CD8-positive, alpha-beta memory T cell (primary cell): ENCODE results near the gene SLC25A3. TPM values are rescaled to one million over a fixed set of nuclear protein-coding genes. Genes with fewer than 3 reads are reported as not detected.

Experiments used
- CTCF ChIA-PET: fragments of 350-600 bp; sonication (Branson Sonifier 250); formaldehyde crosslinking; loops from one replicate; lab custom pipeline; 2021; ENCODE audit warnings: antibody characterized with exemption; lab: Charles Lee
- POLR2A ChIA-PET: fragments of 350-600 bp; sonication (Branson Sonifier 250); formaldehyde crosslinking; loops from one replicate; lab custom pipeline; 2021; ENCODE audit warnings: antibody characterized with exemption; lab: Charles Lee
- DNase-seq, 5 donors: peaks; one replicate each; pipeline versions ENCODE4 v3.0.0 to v3.0.0-alpha.2; 2020 to 2022; ENCODE audit warnings: mixed read lengths in 1 of 5
- H3K27ac ChIP-seq: one replicate; pipeline ENCODE4 v1.7.0; 2013; ENCODE audit warnings: low read depth, mild to moderate bottlenecking, low read length, moderate library complexity
- H3K27me3 ChIP-seq: 2 replicates; pipeline ENCODE4 v1.7.0; 2013; ENCODE audit warnings: low read length, mild to moderate bottlenecking; ENCODE audit not compliant: insufficient read depth, poor library complexity, severe bottlenecking
- H3K36me3 ChIP-seq: 2 replicates; pipeline ENCODE4 v1.7.0; 2013; ENCODE audit warnings: mild to moderate bottlenecking, low read length, moderate library complexity; ENCODE audit not compliant: insufficient read depth
- H3K4me1 ChIP-seq: 2 replicates; pipeline ENCODE4 v1.7.0; 2013; ENCODE audit warnings: mild to moderate bottlenecking, low read length, moderate library complexity; ENCODE audit not compliant: insufficient read depth
- H3K4me3 ChIP-seq: 2 replicates; pipeline ENCODE4 v1.7.0; 2013; ENCODE audit warnings: mild to moderate bottlenecking, low read length
- H3K9me3 ChIP-seq: 2 replicates; pipeline ENCODE4 v1.7.0; 2013; ENCODE audit warnings: mild to moderate bottlenecking, low read length
- H3K27ac Mint-ChIP-seq, 8 donors: one replicate each; pipeline ENCODE4 v1.8.0; 2020 to 2021; ENCODE audit warnings: mixed read lengths in 8 of 8, mild to moderate bottlenecking in 6 of 8, inconsistent platforms in 3 of 8, moderate library complexity in 3 of 8
- H3K27me3 Mint-ChIP-seq, 2 donors: one replicate each; pipeline ENCODE4 v1.8.0; 2020 to 2021; ENCODE audit warnings: mixed read lengths in 2 of 2, mild to moderate bottlenecking in 1 of 2, moderate library complexity in 1 of 2
- H3K36me3 Mint-ChIP-seq, 3 donors: one replicate each; pipeline ENCODE4 v1.8.0; 2020 to 2021; ENCODE audit warnings: mixed read lengths in 3 of 3, inconsistent platforms in 1 of 3, mild to moderate bottlenecking in 1 of 3
- H3K4me1 Mint-ChIP-seq, 3 donors: one replicate each; pipeline ENCODE4 v1.8.0; 2020 to 2021; ENCODE audit warnings: mixed read lengths in 3 of 3, inconsistent platforms in 1 of 3, mild to moderate bottlenecking in 1 of 3
- H3K4me3 Mint-ChIP-seq, 7 donors: one replicate each; pipeline ENCODE4 v1.8.0; 2020 to 2021; ENCODE audit warnings: mixed read lengths in 7 of 7, mild to moderate bottlenecking in 6 of 7, moderate library complexity in 4 of 7, inconsistent platforms in 2 of 7
- H3K9me3 Mint-ChIP-seq, 5 donors: one replicate each; pipeline ENCODE4 v1.8.0; 2020 to 2022; ENCODE audit warnings: mixed read lengths in 5 of 5, mild to moderate bottlenecking in 3 of 5, moderate library complexity in 2 of 5, inconsistent platforms in 1 of 5
- polyA plus RNA-seq: library from polyadenylated mRNA; unstranded; fragments of 300-500 nt; fragmentation: Illumina TruSeq; gene quantifications from one replicate; pipeline ENCODE4 v1.2.3, GENCODE V29; 2021
- total RNA-seq, 2 experiments: library from RNA; stranded (reverse); gene quantifications; one replicate each; pipeline ENCODE4 v1.2.3, GENCODE V29; 2021

SLC25A3 gene
- total and polyA plus RNA-seq, 3 experiments from 2014 or later: 310 to 674 (median 668) TPM

DNA sequence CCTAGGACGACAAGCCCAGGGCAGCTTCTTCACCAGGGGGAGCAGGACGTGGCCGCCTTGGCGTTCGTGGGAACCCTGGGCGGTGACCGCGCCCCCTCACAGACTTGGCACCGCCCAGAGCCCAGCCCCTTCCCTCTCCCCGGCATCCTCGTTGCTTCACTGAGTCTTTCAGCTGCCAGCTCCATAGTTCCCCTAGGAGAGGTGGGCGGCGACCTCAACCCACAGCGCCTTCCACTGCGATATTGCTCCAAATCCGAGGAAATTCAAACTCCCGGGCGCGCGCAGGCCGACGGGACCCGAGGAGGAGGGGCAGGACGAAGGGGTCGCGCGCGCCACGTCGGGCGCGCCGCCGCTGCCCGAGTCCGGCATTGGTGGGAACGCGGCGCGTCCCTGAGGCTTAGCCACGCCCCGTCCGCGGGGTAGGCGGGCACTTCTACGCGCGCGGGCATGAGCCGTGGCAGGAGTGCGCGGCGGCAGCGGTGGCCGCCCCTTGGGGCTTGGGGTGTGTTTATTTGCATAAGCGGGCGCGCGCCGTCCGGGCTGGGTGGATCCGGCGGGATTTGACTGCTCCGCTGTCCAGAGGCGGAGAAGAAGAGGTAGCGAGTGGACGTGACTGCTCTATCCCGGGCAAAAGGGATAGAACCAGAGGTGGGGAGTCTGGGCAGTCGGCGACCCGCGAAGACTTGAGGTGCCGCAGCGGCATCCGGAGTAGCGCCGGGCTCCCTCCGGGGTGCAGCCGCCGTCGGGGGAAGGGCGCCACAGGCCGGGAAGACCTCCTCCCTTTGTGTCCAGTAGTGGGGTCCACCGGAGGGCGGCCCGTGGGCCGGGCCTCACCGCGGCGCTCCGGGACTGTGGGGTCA, 51.5 kb downstream of the SLC25A3 start, which contains the start of the genes APAF1 and IKBIP:
Gene APAF1 (plus strand): TSS at position 579 of the 860 bp plus-strand sequence. CDS start 3,070 bp downstream, outside the sequence.
Gene IKBIP (minus strand): TSS at position 77 of the 860 bp plus-strand sequence. CDS start 87 bp downstream, outside the sequence.
- Histone ChIP-seq H3K27me3 (no peaks in the 10 kb centered on the region), H3K4me1 (peaks cover 16% of the 10 kb centered on the region), H3K27ac (peak within 1 kb of the TSS; percentile 91), H3K36me3 (peaks cover 4% of the 10 kb centered on the region), H3K9me3 (no peaks in the 10 kb centered on the region), H3K4me3 (peak within 1 kb of the TSS; percentile 97)
- peak; percentile 95 to 97 (median 96) for DNase-seq
- Mint-ChIP-seq H3K9me3 (no peaks in the 10 kb centered on the region), H3K27me3 (no peaks in the 10 kb centered on the region), H3K27ac (peak within 1 kb of the TSS; percentile 90 to 99 (median 95)), H3K4me1 (peaks cover 37 to 72% (median 58%) of the 10 kb centered on the region in 3 donors), H3K36me3 (peaks cover 0 to 37% (median 5%) of the 10 kb centered on the region in 3 donors), H3K4me3 (peak within 1 kb of the TSS; percentile 97 to 100 (median 98))
- ChIA-PET CTCF (interaction anchor here (0.6 to 2.1 kb wide), 9 partner anchors 9 to 155 kb away, joined by 3 to 6 read pairs (median 4); partner anchors contain the start of genes SLC25A3 and TMPO), POLR2A (interaction anchor here (1.1 to 2.2 kb wide), 3 partner anchors 50 to 131 kb away, joined by 5 to 37 read pairs (median 6); partner anchors contain the start of genes SLC25A3 and TMPO)

DNA sequence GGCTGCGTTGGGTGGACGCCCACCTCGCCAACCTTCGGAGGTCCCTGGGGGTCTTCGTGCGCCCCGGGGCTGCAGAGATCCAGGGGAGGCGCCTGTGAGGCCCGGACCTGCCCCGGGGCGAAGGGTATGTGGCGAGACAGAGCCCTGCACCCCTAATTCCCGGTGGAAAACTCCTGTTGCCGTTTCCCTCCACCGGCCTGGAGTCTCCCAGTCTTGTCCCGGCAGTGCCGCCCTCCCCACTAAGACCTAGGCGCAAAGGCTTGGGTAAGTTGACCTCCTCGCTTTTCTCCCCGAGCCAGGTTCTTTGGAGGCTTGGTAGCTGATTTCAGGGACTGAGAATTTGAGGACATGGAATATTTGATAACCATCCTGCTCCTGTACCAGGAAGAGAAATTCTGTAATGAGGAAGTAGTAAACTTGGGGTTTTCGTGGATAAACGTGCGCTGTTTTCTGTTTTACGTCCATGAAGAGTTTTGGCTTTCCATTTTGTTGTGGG, 52.1 kb downstream of the SLC25A3 start:
- Mint-ChIP-seq H3K36me3 (peaks cover 0 to 41% (median 6%) of the 10 kb centered on the region in 3 donors), H3K4me3 (peak overlapping the region; percentile 96 to 100 (median 98)), H3K4me1 (peaks cover 38 to 70% (median 58%) of the 10 kb centered on the region in 3 donors), H3K27me3 (no peaks in the 10 kb centered on the region), H3K27ac (peak overlapping the region; percentile 86 to 99 (median 91)), H3K9me3 (no peaks in the 10 kb centered on the region)
- Histone ChIP-seq H3K36me3 (peaks cover 4% of the 10 kb centered on the region), H3K4me3 (peak overlapping the region; percentile 97), H3K9me3 (no peaks in the 10 kb centered on the region), H3K27me3 (no peaks in the 10 kb centered on the region), H3K27ac (peak overlapping the region; percentile 91), H3K4me1 (peaks cover 16% of the 10 kb centered on the region)
- CTCF ChIA-PET: interaction anchor here (1.2 to 1.7 kb wide), 2 partner anchors 27 to 79 kb away, joined by 3 to 6 read pairs; no protein-coding TSS in a partner anchor
- POLR2A ChIA-PET: interaction anchor here (1.3 kb wide), 1 partner anchor 130 kb away, joined by 5 read pairs; the partner anchor contains the start of gene TMPO
- no peak for DNase-seq

DNA sequence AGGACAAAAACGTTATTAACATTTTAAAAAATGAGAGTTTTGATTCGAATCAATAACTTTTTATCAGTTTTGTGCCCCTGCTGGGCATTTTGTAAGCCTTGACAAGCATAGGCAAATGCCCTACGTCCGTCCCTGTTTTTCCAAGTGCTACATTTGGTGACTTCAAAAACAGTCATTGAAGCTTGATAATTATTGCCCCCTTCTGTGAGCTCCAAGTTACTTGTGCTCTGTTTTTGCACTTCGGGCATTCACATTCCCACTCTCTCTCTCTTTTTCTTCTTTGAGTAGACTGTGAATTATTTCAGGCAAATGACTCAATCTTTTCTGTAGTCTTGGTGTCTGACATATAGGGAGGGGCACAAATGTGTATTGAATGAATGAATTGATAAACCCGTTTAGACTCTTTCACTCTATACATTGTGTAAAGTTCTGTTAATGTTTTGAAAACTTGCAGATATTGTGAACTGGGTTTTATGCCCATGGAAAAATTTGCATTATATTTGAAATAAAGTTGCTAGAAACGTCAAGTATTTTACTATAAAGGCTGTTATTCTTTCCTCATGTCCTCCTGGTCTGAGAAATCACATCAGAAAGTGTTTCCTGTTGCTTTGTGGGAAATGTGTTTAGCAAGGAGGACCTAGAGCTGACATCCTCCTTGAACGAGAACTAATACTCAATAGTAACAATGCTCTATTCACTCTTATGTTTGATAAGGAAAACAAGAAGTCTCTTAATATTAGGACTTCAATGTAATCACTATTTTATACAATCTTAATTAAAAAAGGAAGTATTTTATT, 53.0 kb downstream of the SLC25A3 start:
- POLR2A ChIA-PET: interaction anchor here (1.3 kb wide), 1 partner anchor 131 kb away, joined by 5 read pairs; the partner anchor contains the start of gene TMPO
- Histone ChIP-seq H3K4me3 (peak overlapping the region; percentile 97), H3K9me3 (no peaks in the 10 kb centered on the region), H3K27ac (peak overlapping the region; percentile 91), H3K27me3 (no peaks in the 10 kb centered on the region), H3K36me3 (peaks cover 4% of the 10 kb centered on the region), H3K4me1 (peaks cover 16% of the 10 kb centered on the region)
- Mint-ChIP-seq H3K27me3 (no peaks in the 10 kb centered on the region), H3K36me3 (peaks cover 0 to 49% (median 9%) of the 10 kb centered on the region in 3 donors), H3K27ac (peak overlapping the region; percentile 31 to 99 (median 78)), H3K9me3 (no peaks in the 10 kb centered on the region), H3K4me3 (peak overlapping the region; percentile 96 to 100 (median 98)), H3K4me1 (peaks cover 36 to 63% (median 51%) of the 10 kb centered on the region in 3 donors)
- no peak for DNase-seq
- CTCF ChIA-PET: interaction anchor here (1.2 to 1.7 kb wide), 2 partner anchors 26 to 80 kb away, joined by 3 to 6 read pairs; no protein-coding TSS in a partner anchor

DNA sequence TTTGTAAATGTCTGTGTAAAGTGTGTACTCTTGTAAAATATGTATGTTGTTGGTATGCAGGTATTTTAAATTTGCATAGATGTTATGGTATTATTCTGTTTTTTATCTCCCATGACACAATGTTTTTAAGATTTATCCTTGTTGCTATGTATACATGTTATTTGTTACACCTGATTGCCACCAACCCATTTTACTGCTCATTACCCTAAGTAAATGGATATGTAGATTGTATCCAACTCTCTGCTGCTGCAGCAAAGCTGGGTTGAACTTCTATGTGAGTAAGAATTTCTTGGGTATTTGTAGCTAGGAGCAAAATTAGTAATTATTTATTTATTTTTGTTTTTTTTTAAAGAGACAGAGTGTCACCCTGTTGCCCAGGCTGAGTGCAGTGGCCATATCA, 57.8 kb downstream of the SLC25A3 start:
- no peak overlapping the region for H3K4me3 Mint-ChIP-seq
- H3K36me3 ChIP-seq: peaks cover 4% of the 10 kb centered on the region
- peak overlapping the region in 2 of 8 donors; percentile 4 to 82 for H3K27ac Mint-ChIP-seq
- H3K4me1 Mint-ChIP-seq: peaks cover 25 to 37% (median 30%) of the 10 kb centered on the region in 3 donors
- POLR2A ChIA-PET: no interaction called here
- peaks cover 4 to 48% (median 12%) of the 10 kb centered on the region in 3 donors for H3K36me3 Mint-ChIP-seq
- H3K9me3 Mint-ChIP-seq: no peaks in the 10 kb centered on the region
- CTCF ChIA-PET: interaction anchor here (1.2 to 4.1 kb wide), 4 partner anchors 40 to 160 kb away, joined by 3 to 30 read pairs (median 4); no protein-coding TSS in a partner anchor
- H3K4me1 ChIP-seq: peaks cover 7% of the 10 kb centered on the region
- H3K4me3 ChIP-seq: no peak overlapping the region
- H3K27ac ChIP-seq: no peak overlapping the region
- no peak for DNase-seq
- H3K27me3 Mint-ChIP-seq: no peaks in the 10 kb centered on the region
- no peaks in the 10 kb centered on the region for H3K9me3 ChIP-seq
- H3K27me3 ChIP-seq: no peaks in the 10 kb centered on the region

DNA sequence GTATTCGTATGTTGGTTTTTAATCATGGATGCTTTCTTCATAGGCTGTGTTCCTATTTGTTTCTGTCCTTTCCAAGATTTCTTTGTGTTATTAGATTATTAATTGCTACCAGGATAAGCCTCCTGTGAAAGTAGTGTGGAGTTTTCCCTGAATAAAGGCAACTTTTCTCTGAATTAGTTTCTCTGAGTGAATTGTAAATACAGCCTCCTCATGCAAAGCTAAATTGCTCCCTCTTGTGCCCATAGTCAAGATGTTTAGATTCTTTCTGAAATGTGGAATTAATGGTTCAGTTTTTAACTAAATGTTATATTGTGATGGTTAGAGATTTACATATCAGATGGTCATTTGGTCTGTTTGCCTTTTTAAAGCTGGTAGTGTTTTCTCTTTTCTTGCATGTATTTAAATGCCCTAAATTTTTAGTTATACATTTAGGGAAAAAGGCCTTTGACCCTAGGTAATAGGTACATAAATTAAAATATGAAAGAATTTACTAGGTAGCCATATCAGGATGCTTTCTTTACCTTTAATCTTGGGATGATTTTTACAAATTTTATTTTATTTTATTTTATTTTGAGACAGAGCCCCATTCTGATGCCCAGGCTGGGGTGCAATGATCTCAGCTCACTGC, 60.5 kb downstream of the SLC25A3 start:
- Mint-ChIP-seq H3K36me3 (peaks cover 4 to 61% (median 15%) of the 10 kb centered on the region in 3 donors), H3K27me3 (no peaks in the 10 kb centered on the region), H3K4me3 (no peak overlapping the region), H3K4me1 (peaks cover 12 to 23% (median 16%) of the 10 kb centered on the region in 3 donors), H3K9me3 (no peaks in the 10 kb centered on the region), H3K27ac (no peak overlapping the region)
- DNase-seq: peak in 2 of 5 donors; percentile 39 to 49
- Histone ChIP-seq H3K36me3 (no peaks in the 10 kb centered on the region), H3K27ac (no peak overlapping the region), H3K27me3 (no peaks in the 10 kb centered on the region), H3K9me3 (no peaks in the 10 kb centered on the region), H3K4me1 (no peaks in the 10 kb centered on the region), H3K4me3 (no peak overlapping the region)
- CTCF ChIA-PET: interaction anchor here (0.7 to 2.1 kb wide), 7 partner anchors 9 to 164 kb away, joined by 3 to 23 read pairs (median 4); partner anchors contain the start of genes APAF1, IKBIP and SLC25A3
- POLR2A ChIA-PET: interaction anchor here (1.1 kb wide), 1 partner anchor 61 kb away, joined by 3 read pairs; the partner anchor contains the start of gene SLC25A3
